ENCODE measurements around the gene ULBP1. TPM values are rescaled to one million over a fixed set of nuclear protein-coding genes. Genes with fewer than 3 reads are reported as not detected.
A peak's percentile ranks its signal among the peaks of the same experiment; 100 is the strongest.
"Not testable (repeated sequence)": the region's sequence is repeated elsewhere in the genome, so short reads cannot be mapped to it uniquely, and the experiment has no call there.

Gene ULBP1
- total RNA-seq, 2 experiments from 2014 or later = 0.08 to 0.14 TPM

DNA sequence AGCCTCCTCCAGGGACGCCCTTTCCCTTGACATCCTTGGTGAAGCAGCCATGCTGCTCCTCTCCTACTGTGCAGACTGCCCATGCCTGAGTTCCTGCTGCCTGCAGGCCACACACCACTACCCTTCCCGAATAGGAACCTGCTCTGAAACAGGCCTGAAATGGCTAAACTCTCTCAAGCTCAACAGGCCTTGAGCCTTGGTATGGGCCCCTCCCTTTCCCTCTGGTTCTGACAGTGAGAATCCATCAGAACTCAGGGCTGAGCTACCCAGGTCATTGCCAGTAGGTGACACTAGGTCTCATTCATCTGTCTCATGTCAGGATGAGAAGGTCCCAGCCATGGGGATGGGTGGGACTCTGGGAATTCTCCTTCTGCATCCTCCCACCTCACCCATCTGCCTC lies 35.9 kb downstream of the ULBP1 start:
- Mint-ChIP-seq H3K9me3 (no peaks in the 10 kb centered on the region), H3K27ac (no peak overlapping the region), H3K4me1 (ENCODE audit: low read depth) (peaks cover 21% of the 10 kb centered on the region), H3K27me3 (peaks cover 31% of the 10 kb centered on the region), H3K36me3 (ENCODE audit: low read depth) (no peaks in the 10 kb centered on the region), H3K4me3 (no peak overlapping the region)
- ATAC-seq (ENCODE audit: poor library complexity) (no peak), DNase-seq (no peak)
- intact Hi-C loops (cut with DNase I, micrococcal nuclease) = loop anchor here in 1 of 2 experiments (5.0 to 10.0 kb wide), 2 partner anchors 132 to 435 kb away; partner anchors contain the start of gene GINM1
- no peak overlapping the region for H3K27ac ChIP-seq (ENCODE audit: low read depth in 1 of 2, low read length in 2 of 2)
- no peaks in the 10 kb centered on the region for H3K36me3 ChIP-seq (ENCODE audit: insufficient read depth, low read length)
- peaks cover 28% of the 10 kb centered on the region for H3K4me1 ChIP-seq (ENCODE audit: insufficient read depth, low read length)
- peaks cover 14 to 18% of the 10 kb centered on the region in 2 experiments for H3K27me3 ChIP-seq (ENCODE audit: control insufficient read depth in 1 of 2, insufficient read depth in 2 of 2, low read length in 2 of 2)
- CTCF ChIA-PET = no interaction called here
- H3K9me3 ChIP-seq (ENCODE audit: control insufficient read depth in 1 of 2, insufficient read depth in 1 of 2, low read length in 2 of 2) = peaks cover 0 to 4% of the 10 kb centered on the region in 2 experiments
- TF ChIP-seq, protein P1, sequence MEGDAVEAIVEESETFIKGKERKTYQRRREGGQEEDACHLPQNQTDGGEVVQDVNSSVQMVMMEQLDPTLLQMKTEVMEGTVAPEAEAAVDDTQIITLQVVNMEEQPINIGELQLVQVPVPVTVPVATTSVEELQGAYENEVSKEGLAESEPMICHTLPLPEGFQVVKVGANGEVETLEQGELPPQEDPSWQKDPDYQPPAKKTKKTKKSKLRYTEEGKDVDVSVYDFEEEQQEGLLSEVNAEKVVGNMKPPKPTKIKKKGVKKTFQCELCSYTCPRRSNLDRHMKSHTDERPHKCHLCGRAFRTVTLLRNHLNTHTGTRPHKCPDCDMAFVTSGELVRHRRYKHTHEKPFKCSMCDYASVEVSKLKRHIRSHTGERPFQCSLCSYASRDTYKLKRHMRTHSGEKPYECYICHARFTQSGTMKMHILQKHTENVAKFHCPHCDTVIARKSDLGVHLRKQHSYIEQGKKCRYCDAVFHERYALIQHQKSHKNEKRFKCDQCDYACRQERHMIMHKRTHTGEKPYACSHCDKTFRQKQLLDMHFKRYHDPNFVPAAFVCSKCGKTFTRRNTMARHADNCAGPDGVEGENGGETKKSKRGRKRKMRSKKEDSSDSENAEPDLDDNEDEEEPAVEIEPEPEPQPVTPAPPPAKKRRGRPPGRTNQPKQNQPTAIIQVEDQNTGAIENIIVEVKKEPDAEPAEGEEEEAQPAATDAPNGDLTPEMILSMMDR (IDR thresholded peaks at IDR 0.05) = no peak
- H3K4me3 ChIP-seq (ENCODE audit: low read length) = no peak overlapping the region
- POLR2A ChIA-PET = no interaction called here

DNA sequence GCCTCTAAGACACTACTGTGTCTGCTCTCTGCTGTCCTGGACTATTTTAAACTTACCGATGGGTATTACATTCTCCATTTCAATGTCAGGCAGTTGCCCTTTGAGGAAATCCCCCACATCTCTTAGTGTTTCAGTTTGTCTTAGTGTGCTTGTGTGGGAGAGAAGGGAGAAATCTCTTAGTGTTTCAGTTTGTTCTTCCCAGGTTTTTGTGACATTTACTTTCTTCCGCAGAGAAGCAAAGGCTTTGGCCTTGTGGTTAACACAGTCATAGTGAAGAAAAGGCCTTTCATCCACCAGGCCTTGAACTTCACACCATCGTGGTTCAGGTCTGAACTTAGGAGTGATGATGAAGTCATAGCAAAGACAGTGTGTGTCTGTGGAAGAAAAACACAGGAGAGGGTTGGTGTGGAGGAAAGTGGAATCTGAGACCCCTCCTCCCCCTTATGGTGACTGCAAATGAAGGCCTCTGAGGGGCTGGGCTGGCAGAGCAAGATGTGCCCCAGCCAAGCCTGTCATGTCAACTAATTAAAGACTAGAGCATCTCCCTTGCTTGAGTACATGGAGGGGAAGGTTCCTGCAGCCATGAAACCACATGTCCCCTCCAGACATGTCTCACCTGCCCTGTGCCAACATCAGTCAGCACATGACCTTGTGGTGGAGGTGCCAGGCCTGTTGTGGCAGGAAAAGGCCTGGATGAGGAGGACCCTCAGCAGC lies 37.7 kb downstream of the ULBP1 start:
- ATAC-seq (ENCODE audit: poor library complexity) = no peak

DNA sequence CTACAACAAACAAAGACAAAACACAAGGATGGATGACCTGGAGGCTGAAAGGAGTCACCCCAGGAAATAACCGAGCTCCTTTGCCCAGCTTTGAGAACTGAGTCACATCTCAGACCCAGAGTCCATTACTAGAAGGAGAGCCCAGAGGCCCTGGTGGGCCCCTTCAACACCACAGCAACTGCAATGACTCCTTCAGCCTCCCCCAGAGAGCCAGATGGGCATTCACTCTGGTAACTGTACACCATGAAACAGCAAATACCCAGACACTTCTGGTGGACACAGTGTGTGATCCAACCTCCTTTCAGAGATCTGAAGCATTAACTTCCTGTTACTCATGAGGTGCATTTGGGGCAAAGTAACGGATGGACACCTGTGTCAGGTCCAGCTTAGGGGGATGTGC lies 39.0 kb downstream of the ULBP1 start:
- Histone ChIP-seq H3K36me3 (ENCODE audit: insufficient read depth, low read length) (no peaks in the 10 kb centered on the region), H3K27ac (ENCODE audit: low read depth in 1 of 2, low read length in 2 of 2) (no peak overlapping the region), H3K27me3 (ENCODE audit: control insufficient read depth in 1 of 2, insufficient read depth in 2 of 2, low read length in 2 of 2) (no peaks in the 10 kb centered on the region), H3K9me3 (ENCODE audit: control insufficient read depth in 1 of 2, insufficient read depth in 1 of 2, low read length in 2 of 2) (no peaks in the 10 kb centered on the region), H3K4me1 (ENCODE audit: insufficient read depth, low read length) (peaks cover 47% of the 10 kb centered on the region), H3K4me3 (ENCODE audit: low read length) (no peak overlapping the region)
- ChIA-PET CTCF (no interaction called here), POLR2A (no interaction called here)
- H3K9me3 Mint-ChIP-seq = no peaks in the 10 kb centered on the region
- H3K36me3 Mint-ChIP-seq (ENCODE audit: low read depth) = no peaks in the 10 kb centered on the region
- ATAC-seq (ENCODE audit: poor library complexity) (no peak), DNase-seq (no peak)
- peak overlapping the region; percentile 5 for H3K27ac Mint-ChIP-seq
- H3K4me3 Mint-ChIP-seq = no peak overlapping the region
- H3K4me1 Mint-ChIP-seq (ENCODE audit: low read depth) = peaks cover 29% of the 10 kb centered on the region
- intact Hi-C loops (cut with DNase I, micrococcal nuclease) = loop anchor here in 1 of 2 experiments (5.0 to 10.0 kb wide), 2 partner anchors 135 to 438 kb away; partner anchors contain the start of gene GINM1
- TF ChIP-seq, protein P1 (IDR thresholded peaks at IDR 0.05) = no peak
- H3K27me3 Mint-ChIP-seq = peaks cover 7% of the 10 kb centered on the region

More for the DNA sequence above, 37.7 kb downstream of the ULBP1 start:
- Histone ChIP-seq H3K27ac (ENCODE audit: low read depth in 1 of 2, low read length in 2 of 2) (no peak overlapping the region), H3K9me3 (ENCODE audit: control insufficient read depth in 1 of 2, insufficient read depth in 1 of 2, low read length in 2 of 2) (no peaks in the 10 kb centered on the region), H3K36me3 (ENCODE audit: insufficient read depth, low read length) (no peaks in the 10 kb centered on the region), H3K27me3 (ENCODE audit: control insufficient read depth in 1 of 2, insufficient read depth in 2 of 2, low read length in 2 of 2) (peaks cover under 1 to 2% of the 10 kb centered on the region in 2 experiments), H3K4me1 (ENCODE audit: insufficient read depth, low read length) (peaks cover 42% of the 10 kb centered on the region), H3K4me3 (ENCODE audit: low read length) (no peak overlapping the region)
- H3K27me3 Mint-ChIP-seq = peaks cover 13% of the 10 kb centered on the region
- H3K9me3 Mint-ChIP-seq = no peaks in the 10 kb centered on the region
- TF ChIP-seq, protein P1 (IDR thresholded peaks at IDR 0.05) = no peak
- intact Hi-C loops (cut with DNase I, micrococcal nuclease) = loop anchor here in 1 of 2 experiments (5.0 to 10.0 kb wide), 2 partner anchors 134 to 437 kb away; partner anchors contain the start of gene GINM1
- CTCF ChIA-PET = no interaction called here
- H3K4me3 Mint-ChIP-seq = no peak overlapping the region
- H3K4me1 Mint-ChIP-seq (ENCODE audit: low read depth) = peaks cover 29% of the 10 kb centered on the region
- DNase-seq = peak in 2 of 14 experiments; percentile 23 to 31
- POLR2A ChIA-PET = no interaction called here
- no peak overlapping the region for H3K27ac Mint-ChIP-seq
- H3K36me3 Mint-ChIP-seq (ENCODE audit: low read depth) = no peaks in the 10 kb centered on the region

DNA sequence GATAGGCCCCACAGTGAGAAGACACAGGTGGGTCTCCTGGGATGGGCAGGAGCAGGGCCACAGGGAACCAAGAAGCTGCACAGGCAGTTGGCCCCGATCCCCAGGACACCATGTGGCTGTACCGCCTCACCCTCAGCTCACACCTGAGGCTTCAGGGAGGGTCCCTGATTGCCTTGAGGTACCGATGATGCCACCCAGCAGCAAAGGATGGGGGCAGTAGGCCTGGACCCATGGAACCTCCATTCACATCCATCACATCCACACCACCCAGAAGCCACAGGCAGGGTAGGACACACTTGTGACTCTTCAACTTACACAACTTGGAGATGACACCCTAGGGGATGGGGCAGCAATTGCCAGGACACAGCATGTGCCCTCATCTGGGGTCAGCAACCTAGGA lies 39.9 kb downstream of the ULBP1 start:
- H3K36me3 Mint-ChIP-seq (ENCODE audit: low read depth); H3K4me3 ChIP-seq (ENCODE audit: low read length); CTCF ChIA-PET; H3K36me3 ChIP-seq (ENCODE audit: insufficient read depth, low read length); H3K9me3 ChIP-seq (ENCODE audit: control insufficient read depth in 1 of 2, insufficient read depth in 1 of 2, low read length in 2 of 2); POLR2A ChIA-PET; H3K27ac Mint-ChIP-seq; H3K27ac ChIP-seq (ENCODE audit: low read depth in 1 of 2, low read length in 2 of 2); H3K9me3 Mint-ChIP-seq; H3K27me3 ChIP-seq (ENCODE audit: control insufficient read depth in 1 of 2, insufficient read depth in 2 of 2, low read length in 2 of 2); ATAC-seq (ENCODE audit: poor library complexity); DNase-seq: not testable (repeated sequence)
- H3K4me3 Mint-ChIP-seq = peak overlapping the region; percentile 34
- intact Hi-C loops (cut with DNase I, micrococcal nuclease) = loop anchor here in 1 of 2 experiments (5.0 to 10.0 kb wide), 2 partner anchors 136 to 439 kb away; partner anchors contain the start of gene GINM1
- H3K27me3 Mint-ChIP-seq = peaks cover 12% of the 10 kb centered on the region
- peaks cover 49% of the 10 kb centered on the region for H3K4me1 ChIP-seq (ENCODE audit: insufficient read depth, low read length)
- peaks cover 29% of the 10 kb centered on the region for H3K4me1 Mint-ChIP-seq (ENCODE audit: low read depth)
